Heart left ventricle (tissue), 16 donors: ENCODE data around the gene LAMA2. TPM values are rescaled to one million over a fixed set of nuclear protein-coding genes. Genes with fewer than 3 reads are reported as not detected.
"Not testable (repeated sequence)": the region's sequence is repeated elsewhere in the genome, so short reads cannot be mapped to it uniquely, and the experiment has no call there.

ENCODE experiments used
- ATAC-seq, 4 donors: fragments of 200-7000 bp; cut with Tn5 transposase; one replicate each; pipeline ENCODE4 v1.9.1; 2020 to 2022; ENCODE audit warnings: moderate library complexity in 4 of 4, mild to moderate bottlenecking in 3 of 4, moderate number of reproducible peaks in 1 of 4
- DNase-seq, 5 donors: peaks; one replicate each; pipeline ENCODE4 v3.0.0-alpha.2; 2020
- H3K27ac ChIP-seq, 12 donors: fragments of 200-600 bp; sonication (generic) in 4 of 12; one replicate each; pipeline versions ENCODE4 v1.5.0 to v1.8.0; 2016 to 2022; ENCODE audit warnings: mild to moderate bottlenecking in 2 of 12
- H3K27me3 ChIP-seq, 9 donors: fragments of 200-600 bp; sonication (generic) in 2 of 9; one replicate each; pipeline versions ENCODE4 v1.5.1 to v1.8.0; 2016 to 2022; ENCODE audit warnings: mild to moderate bottlenecking in 3 of 9
- H3K36me3 ChIP-seq, 9 donors: fragments of 200-600 bp; sonication (generic) in 2 of 9; one replicate each; pipeline versions ENCODE4 v1.5.0 to v1.8.0; 2018 to 2022; ENCODE audit warnings: mild to moderate bottlenecking in 2 of 9
- H3K4me1 ChIP-seq, 12 donors: fragments of 200-600 bp; sonication (generic) in 4 of 12; one replicate each; pipeline versions ENCODE4 v1.5.0 to v1.8.0; 2016 to 2022; ENCODE audit warnings: mild to moderate bottlenecking in 3 of 12
- H3K4me3 ChIP-seq, 12 donors: fragments of 200-600 bp; sonication (generic) in 4 of 12; one replicate each; pipeline versions ENCODE4 v1.5.0 to v1.8.0; 2017 to 2022; ENCODE audit warnings: mild to moderate bottlenecking in 9 of 12, moderate library complexity in 4 of 12
- H3K9me3 ChIP-seq, 12 donors: fragments of 200-600 bp; sonication (generic) in 4 of 12; one replicate each; pipeline versions ENCODE4 v1.5.0 to v1.8.0; 2016 to 2022; ENCODE audit warnings: mild to moderate bottlenecking in 1 of 12
- POLR2A ChIP-seq, 2 donors: fragments of 450-650 bp; IDR thresholded peaks; one replicate each; pipeline ENCODE4 v1.6.1; 2017; ENCODE audit warnings: antibody characterized with exemption in 2 of 2, mild to moderate bottlenecking in 2 of 2, moderate library complexity in 2 of 2
- WGBS, 4 donors: extraction: QIAGEN DNeasy Blood & Tissue Kit in 2 of 4; methylation state at CpG; one replicate each; pipeline versions ENCODE4 v1.1.5 to v1.1.7; 2013 to 2018; 5-methylcytosine and 5-hydroxymethylcytosine counted together
- intact Hi-C, 10 donors: fragments of 100-400 bp; cut with DNase I; formaldehyde crosslinking; loops; one replicate each; pipeline versions ENCODE4 v1.11.1 to v1.14.2; 2022
- polyA plus RNA-seq, 2 donors: library from polyadenylated mRNA; stranded (reverse); fragments of 200-250 nt; gene quantifications; one replicate each; pipeline ENCODE4 v1.2.3, GENCODE V29; 2013
- total RNA-seq, 9 donors: library from RNA; depleted of rRNA in 2 of 9; stranded (reverse); fragments of >200 nt in 2 of 9; fragmentation: NEBNext Ultra II Directional in 3 of 9; extraction: Animal tissue kit (Norgen Biotek cat#: 25700) in 3 of 9; gene quantifications; one replicate each; pipeline versions ENCODE4 v1.1.0 to v1.2.4, GENCODE V29; 2016 to 2023
- TF ChIP-seq, protein P1 (sequence below), 12 donors: fragments of 200-600 bp; sonication (generic) in 4 of 12; IDR thresholded peaks; one replicate each; pipeline versions ENCODE4 v1.5.0 to v1.8.0; 2018 to 2022; ENCODE audit warnings: antibody characterized with exemption in 12 of 12, mild to moderate bottlenecking in 5 of 12
- donor health status: ischemic (EF 13 %, LVEDD 7.1; RV severe dilation, severe dysfunction).
- donor health status: healthy with polysubstance abuse.
- donor health status: DM: no; HTN: yes; CAD: no.
- donor health status: DM: no; HTN: no; CAD: no.
- donor health status: ischemic (EF 25% LVEDD 6.9; RV normal size, moderate dysfunction).
- donor health status: ischemic (EF 25% LVEDD 5.7; RV mildly dilated, moderate dysfunction).
- donor health status: healthy.
- donor health status: DM: yes; HTN: yes; CAD: no.
- donor health status: ischemic (EF 35%, LVEDD 5.7; RV mildly dilated, moderate dysfunction).
- donor health status: nonischemic (EF 11% LVEDD 7.7; RV severe dilation, severe dysfunction).
- donor health status: DM: yes; HTN: yes; CAD: no.
- donor health status: PGD.
- donor health status: ischemic (EF 29% LVEDD 5.4; RV normal size, mild dysfunction).
- donor health status: nonischemic (EF 23%, LVEDD 6.1; RV moderate dilation, normal function).

LAMA2 gene
- total and polyA plus RNA-seq, 11 donors: 34.8 to 299 (median 206) TPM

DNA sequence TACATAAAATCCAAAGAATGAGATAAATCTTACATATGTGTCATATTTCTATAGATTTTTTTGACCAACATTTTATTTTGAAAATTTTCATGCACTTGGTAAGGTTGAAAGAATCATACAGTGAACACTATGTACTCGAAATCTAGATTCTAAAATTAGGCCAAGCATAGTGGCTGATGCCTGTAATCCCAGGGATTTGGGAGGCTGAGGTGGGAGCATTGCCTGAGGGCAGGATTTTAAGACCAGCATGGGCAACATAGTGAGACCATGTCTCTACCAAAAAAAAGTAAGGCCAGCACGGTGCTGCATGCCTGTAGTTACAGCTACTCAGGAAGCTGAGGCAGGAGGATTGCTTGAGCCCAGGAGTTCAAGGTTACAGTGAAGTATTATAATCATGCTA lies 158.6 kb downstream of the LAMA2 start:
- Histone ChIP-seq H3K27ac (no peak overlapping the region), H3K36me3 (no peaks in the 10 kb centered on the region), H3K9me3 (peaks cover 0 to 17% (median 0%) of the 10 kb centered on the region in 12 donors), H3K4me1 (peaks cover 0 to 32% (median 3%) of the 10 kb centered on the region in 12 donors), H3K27me3 (no peaks in the 10 kb centered on the region), H3K4me3 (no peak overlapping the region)
- ATAC-seq: peak in 3 of 4 donors; percentile 23 to 44 (median 26)
- TF ChIP-seq POLR2A (IDR thresholded peaks at IDR 0.05): no peak
- TF ChIP-seq, protein P1, sequence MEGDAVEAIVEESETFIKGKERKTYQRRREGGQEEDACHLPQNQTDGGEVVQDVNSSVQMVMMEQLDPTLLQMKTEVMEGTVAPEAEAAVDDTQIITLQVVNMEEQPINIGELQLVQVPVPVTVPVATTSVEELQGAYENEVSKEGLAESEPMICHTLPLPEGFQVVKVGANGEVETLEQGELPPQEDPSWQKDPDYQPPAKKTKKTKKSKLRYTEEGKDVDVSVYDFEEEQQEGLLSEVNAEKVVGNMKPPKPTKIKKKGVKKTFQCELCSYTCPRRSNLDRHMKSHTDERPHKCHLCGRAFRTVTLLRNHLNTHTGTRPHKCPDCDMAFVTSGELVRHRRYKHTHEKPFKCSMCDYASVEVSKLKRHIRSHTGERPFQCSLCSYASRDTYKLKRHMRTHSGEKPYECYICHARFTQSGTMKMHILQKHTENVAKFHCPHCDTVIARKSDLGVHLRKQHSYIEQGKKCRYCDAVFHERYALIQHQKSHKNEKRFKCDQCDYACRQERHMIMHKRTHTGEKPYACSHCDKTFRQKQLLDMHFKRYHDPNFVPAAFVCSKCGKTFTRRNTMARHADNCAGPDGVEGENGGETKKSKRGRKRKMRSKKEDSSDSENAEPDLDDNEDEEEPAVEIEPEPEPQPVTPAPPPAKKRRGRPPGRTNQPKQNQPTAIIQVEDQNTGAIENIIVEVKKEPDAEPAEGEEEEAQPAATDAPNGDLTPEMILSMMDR (IDR thresholded peaks at IDR 0.05): no peak
- DNase-seq: no peak
- WGBS, 4 donors: 42 to 54% (median 51%) methylated on average over 2 of the region's 2 CpGs
- intact Hi-C loops: loop anchor here in 1 of 10 donors (10.0 kb wide), 1 partner anchor 237 kb away; no protein-coding TSS in a partner anchor

DNA sequence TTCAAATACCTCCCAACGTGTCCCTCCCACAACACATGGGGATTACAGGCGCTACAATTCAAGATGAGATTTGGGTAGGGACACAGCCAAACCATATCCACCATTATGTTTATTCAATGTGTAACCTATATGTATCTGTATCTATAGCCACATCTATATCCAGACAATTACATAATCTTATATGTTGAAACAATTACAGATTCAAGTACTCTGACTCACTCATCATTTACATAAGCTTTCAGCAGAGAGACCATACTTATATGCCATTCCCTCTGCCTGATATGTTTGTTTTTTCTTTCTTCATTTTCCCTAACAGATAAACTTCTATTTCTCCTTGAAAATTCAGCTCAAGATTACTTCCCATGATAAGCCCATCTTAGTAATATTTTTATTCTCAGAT lies 163.6 kb downstream of the LAMA2 start:
- WGBS, 4 donors: 80 to 91% (median 86%) methylated on average over 2 of the region's 2 CpGs
- DNase-seq (no peak), ATAC-seq (no peak)
- Histone ChIP-seq H3K36me3 (peaks cover 0 to 25% (median 13%) of the 10 kb centered on the region in 9 donors), H3K27ac (no peak overlapping the region), H3K27me3 (no peaks in the 10 kb centered on the region), H3K9me3 (peaks cover 0 to 17% (median 0%) of the 10 kb centered on the region in 12 donors), H3K4me1 (peaks cover 0 to 46% (median 7%) of the 10 kb centered on the region in 12 donors), H3K4me3 (no peak overlapping the region)
- no peak for TF ChIP-seq POLR2A (IDR thresholded peaks at IDR 0.05)
- TF ChIP-seq, protein P1 (IDR thresholded peaks at IDR 0.05): no peak
- intact Hi-C loops: loop anchor here in 1 of 10 donors (10.0 kb wide), 1 partner anchor 242 kb away; no protein-coding TSS in a partner anchor

DNA sequence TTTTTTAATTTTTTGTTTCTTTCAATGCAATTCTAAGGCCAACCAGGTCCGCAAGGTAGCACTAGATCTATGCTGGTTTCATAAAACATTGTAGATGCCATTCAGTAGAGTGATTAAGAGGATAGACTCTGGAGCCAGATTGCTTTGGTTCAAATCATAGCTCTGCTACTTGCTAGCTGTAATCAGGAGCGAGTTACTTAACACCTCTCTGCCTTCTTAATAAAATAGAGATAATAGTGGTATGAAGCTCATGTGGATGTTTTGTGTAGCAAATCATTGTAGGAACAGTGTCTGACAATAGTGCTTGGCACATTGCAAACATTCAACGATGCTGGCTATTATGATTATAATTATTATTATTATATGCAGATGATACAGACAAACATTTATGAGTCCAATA lies 164.9 kb downstream of the LAMA2 start:
- Histone ChIP-seq H3K4me1 (peaks cover 0 to 46% (median 6%) of the 10 kb centered on the region in 12 donors), H3K9me3 (peaks cover 0 to 15% (median 0%) of the 10 kb centered on the region in 12 donors), H3K4me3 (no peak overlapping the region), H3K36me3 (peaks cover 0 to 37% (median 13%) of the 10 kb centered on the region in 9 donors), H3K27ac (peak overlapping the region in 2 of 12 donors; percentile 13 to 17), H3K27me3 (no peaks in the 10 kb centered on the region)
- intact Hi-C loops: loop anchor here in 1 of 10 donors (10.0 kb wide), 1 partner anchor 243 kb away; no protein-coding TSS in a partner anchor
- DNase-seq (no peak), ATAC-seq (peak in 3 of 4 donors; percentile 26 to 50 (median 35))
- 48 to 53% (median 49%) methylated on average over 3 of the region's 3 CpGs for WGBS, 4 donors
- no peak for TF ChIP-seq POLR2A (IDR thresholded peaks at IDR 0.05)
- TF ChIP-seq, protein P1 (IDR thresholded peaks at IDR 0.05): no peak

DNA sequence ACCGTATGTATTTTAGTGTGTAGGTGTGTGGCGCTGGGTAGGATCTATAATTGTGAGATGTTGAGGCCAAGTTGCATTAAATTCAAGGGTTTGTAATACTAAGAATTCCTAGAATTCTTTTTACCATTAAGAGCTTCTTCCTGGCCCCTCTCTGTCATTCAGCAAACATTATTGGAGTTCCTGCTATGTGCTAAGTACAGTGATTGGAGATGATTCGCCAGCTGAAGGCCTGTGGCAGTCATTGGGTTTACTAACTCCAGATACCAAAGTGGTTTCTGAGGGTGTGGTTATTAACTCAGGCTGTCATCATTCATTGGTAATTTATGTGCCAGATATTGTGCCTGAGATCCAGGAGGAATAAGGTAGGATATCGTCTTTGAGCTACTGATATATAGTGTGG lies 167.1 kb downstream of the LAMA2 start:
- intact Hi-C loops: no loop called here
- no peaks in the 10 kb centered on the region for H3K27me3 ChIP-seq
- no peaks in the 10 kb centered on the region for H3K9me3 ChIP-seq
- no peak overlapping the region for H3K27ac ChIP-seq
- peaks cover 0 to 55% (median 21%) of the 10 kb centered on the region in 9 donors for H3K36me3 ChIP-seq
- ATAC-seq (no peak), DNase-seq (no peak)
- 90 to 97% (median 94%) methylated on average over 4 of the region's 4 CpGs for WGBS, 4 donors
- H3K4me3 ChIP-seq: no peak overlapping the region
- H3K4me1 ChIP-seq: peaks cover 0 to 32% (median 3%) of the 10 kb centered on the region in 12 donors
- TF ChIP-seq POLR2A (IDR thresholded peaks at IDR 0.05): no peak
- TF ChIP-seq, protein P1 (IDR thresholded peaks at IDR 0.05): no peak

GRCh38 chr6:129053143-129053542 lies 170.2 kb downstream of the LAMA2 start:
- WGBS, 4 donors: 93 to 96% (median 95%) methylated on average over 13 of the region's 13 CpGs
- peak in 1 of 5 donors; percentile 12 for DNase-seq
- ATAC-seq, intact Hi-C loops, H3K4me3 ChIP-seq, H3K27me3 ChIP-seq, H3K27ac ChIP-seq, H3K9me3 ChIP-seq: not testable (repeated sequence)
- H3K36me3 ChIP-seq: peaks cover 0 to 68% (median 21%) of the 10 kb centered on the region in 9 donors
- H3K4me1 ChIP-seq: peaks cover 0 to 12% (median 0%) of the 10 kb centered on the region in 12 donors
